GM06990 (cell line): Measurements from ENCODE around the gene LAMA5.

Experiments
- DNase-seq: peaks from one replicate; pipeline ENCODE4 v3.0.0-alpha.2; 2011; ENCODE audit not compliant: insufficient read length; ENCODE audit errors: extremely low read depth
- H3K27me3 ChIP-seq: replicated peaks from 2 replicates; pipeline ENCODE4 v1.6.0; 2011; ENCODE audit warnings: low read length; ENCODE audit not compliant: control insufficient read depth, insufficient read depth
- H3K36me3 ChIP-seq: 2 replicates; pipeline ENCODE4 v1.5.1; 2011; ENCODE audit warnings: low read length; ENCODE audit not compliant: control insufficient read depth, insufficient read depth
- H3K4me3 ChIP-seq: replicated peaks from 2 replicates; pipeline ENCODE4 v1.5.1; 2011; ENCODE audit warnings: low read depth, mild to moderate bottlenecking, control low read depth, low read length
- CTCF ChIP-seq: IDR thresholded peaks from 2 replicates; pipeline ENCODE4 v1.5.1; 2011; ENCODE audit warnings: low read length, control low read depth, mild to moderate bottlenecking, inconsistent platforms; ENCODE audit not compliant: insufficient read depth, poor library complexity, severe bottlenecking

LAMA5 gene

GRCh38 chr20:62387933-62388635, 21.0 kb upstream of the LAMA5 start:
- Histone ChIP-seq H3K27me3 (no peaks in the 10 kb centered on the region), H3K36me3 (peaks cover 26% of the 10 kb centered on the region), H3K4me3 (peak overlapping the region; percentile 99)
- DNase-seq, result no peak
- no peak for TF ChIP-seq CTCF

- H3K27me3 ChIP-seq, result no peaks in the 10 kb centered on the region
- DNase-seq, result no peak
- H3K4me3 ChIP-seq, result peak overlapping the region; percentile 99
- H3K36me3 ChIP-seq, result peaks cover 23% of the 10 kb centered on the region
- no peak for TF ChIP-seq CTCF
Observed at GRCh38 chr20:62387219-62387913, 20.3 kb upstream of the LAMA5 start.

GRCh38 chr20:62386383-62387218, 19.5 kb upstream of the LAMA5 start, which contains the start of gene RPS21:
TSS of gene RPS21 (plus strand) at chr20:62387103. CDS start at chr20:62387339, 236 bp downstream.
- no peak for TF ChIP-seq CTCF
- Histone ChIP-seq H3K27me3 (no peaks in the 10 kb centered on the region), H3K4me3 (peak within 1 kb of the TSS; percentile 99), H3K36me3 (peaks cover 23% of the 10 kb centered on the region)
- peak; percentile 93 for DNase-seq

GRCh38 chr20:62382306-62383198, 15.4 kb upstream of the LAMA5 start:
- Histone ChIP-seq H3K27me3 (no peaks in the 10 kb centered on the region), H3K36me3 (peaks cover 1% of the 10 kb centered on the region), H3K4me3 (no peak overlapping the region)
- peak; percentile 99 for TF ChIP-seq CTCF
- peak; percentile 73 for DNase-seq

- Histone ChIP-seq H3K36me3 (peaks cover 1% of the 10 kb centered on the region), H3K27me3 (no peaks in the 10 kb centered on the region), H3K4me3 (no peak overlapping the region)
- no peak for TF ChIP-seq CTCF
- no peak for DNase-seq
Observed at GRCh38 chr20:62381842-62382241, 14.7 kb upstream of the LAMA5 start.
